ENCODE data around the gene SNX8.

SNX8 gene

GRCh38 chr7:2253021-2253420 lies 61.2 kb downstream of the SNX8 start:
- DNase-seq (ENCODE audit: low read depth): no peak
- H3K4me3 ChIP-seq (ENCODE audit: low read depth, low read length): no peak overlapping the region

DNA sequence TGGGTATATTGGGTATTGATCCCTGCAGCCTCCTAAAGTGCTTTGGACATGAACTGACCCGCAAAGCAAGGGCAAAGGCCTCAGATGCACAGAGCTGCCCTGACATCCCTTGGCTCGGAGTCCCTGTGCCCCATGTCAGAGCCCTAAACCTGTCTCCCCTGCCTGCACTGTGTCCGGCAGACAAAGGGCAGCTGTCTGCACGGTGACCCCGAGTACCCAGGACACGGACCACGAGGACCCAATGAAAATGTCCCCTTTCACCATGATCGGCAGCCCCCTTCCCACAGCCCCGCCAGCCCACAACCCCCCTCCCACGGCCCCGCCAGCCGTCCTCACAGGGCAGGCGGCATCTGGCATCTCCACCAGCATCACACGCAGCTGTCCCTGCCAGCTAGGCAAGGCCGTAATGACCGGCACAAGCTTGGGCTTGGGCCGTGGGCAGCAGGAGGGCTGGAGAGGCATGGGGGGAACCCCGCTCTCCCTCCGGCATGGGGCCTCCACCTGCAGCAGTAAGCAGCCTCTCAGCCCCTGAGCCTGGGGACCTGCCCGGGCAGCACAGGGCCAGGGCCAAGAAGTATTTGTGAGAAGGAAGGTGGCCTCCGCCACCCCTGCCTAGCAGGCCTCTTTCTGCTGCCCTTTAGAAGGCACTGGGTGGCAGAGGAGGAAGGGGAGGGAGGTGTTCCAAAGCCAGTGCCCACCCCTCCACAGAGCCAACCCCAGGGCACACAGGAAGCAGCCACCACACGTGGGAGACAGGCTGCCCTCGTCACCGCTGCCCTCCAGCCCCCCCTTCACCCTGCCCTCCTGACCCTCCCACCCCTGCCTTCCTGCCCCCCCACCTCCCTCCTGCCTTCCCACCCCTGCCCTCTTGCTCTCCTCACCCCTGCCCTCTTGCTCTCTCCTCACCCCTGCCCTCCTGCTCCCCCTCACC lies 62.1 kb downstream of the SNX8 start:
- DNase-seq (ENCODE audit: low read depth): no peak
- no peak overlapping the region for H3K4me3 ChIP-seq (ENCODE audit: low read depth, low read length)

GRCh38 chr7:2251381-2251780 lies 62.9 kb downstream of the SNX8 start:
- no peak for DNase-seq (ENCODE audit: low read depth)
- no peak overlapping the region for H3K4me3 ChIP-seq (ENCODE audit: low read depth, low read length)

DNA sequence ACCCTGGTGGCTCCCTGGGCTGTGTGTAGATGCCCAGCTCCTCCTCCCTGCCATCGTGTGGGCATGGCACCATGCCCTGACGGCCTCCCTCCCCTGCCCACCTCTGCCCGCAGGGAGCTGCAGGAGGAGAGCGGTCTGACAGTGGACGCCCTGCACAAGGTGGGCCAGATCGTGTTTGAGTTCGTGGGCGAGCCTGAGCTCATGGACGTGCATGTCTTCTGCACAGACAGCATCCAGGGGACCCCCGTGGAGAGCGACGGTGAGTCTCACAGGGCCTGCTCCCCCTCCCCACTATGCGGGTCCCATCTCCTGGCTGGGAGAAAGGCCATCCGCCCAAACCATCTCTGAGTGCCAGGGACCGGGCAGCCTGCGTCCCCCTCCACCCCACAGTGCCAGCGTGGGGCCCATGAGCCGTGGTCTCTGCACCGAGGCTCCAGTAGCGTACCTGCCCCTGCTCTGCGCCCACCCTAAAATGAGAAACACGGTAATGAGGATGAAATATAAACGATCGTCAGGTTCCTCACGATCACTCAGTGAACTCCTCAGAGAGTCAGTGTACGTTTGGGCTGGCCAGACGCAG lies 64.4 kb downstream of the SNX8 start:
- H3K4me3 ChIP-seq (ENCODE audit: low read depth, low read length): no peak overlapping the region
- no peak for DNase-seq (ENCODE audit: low read depth)

DNA sequence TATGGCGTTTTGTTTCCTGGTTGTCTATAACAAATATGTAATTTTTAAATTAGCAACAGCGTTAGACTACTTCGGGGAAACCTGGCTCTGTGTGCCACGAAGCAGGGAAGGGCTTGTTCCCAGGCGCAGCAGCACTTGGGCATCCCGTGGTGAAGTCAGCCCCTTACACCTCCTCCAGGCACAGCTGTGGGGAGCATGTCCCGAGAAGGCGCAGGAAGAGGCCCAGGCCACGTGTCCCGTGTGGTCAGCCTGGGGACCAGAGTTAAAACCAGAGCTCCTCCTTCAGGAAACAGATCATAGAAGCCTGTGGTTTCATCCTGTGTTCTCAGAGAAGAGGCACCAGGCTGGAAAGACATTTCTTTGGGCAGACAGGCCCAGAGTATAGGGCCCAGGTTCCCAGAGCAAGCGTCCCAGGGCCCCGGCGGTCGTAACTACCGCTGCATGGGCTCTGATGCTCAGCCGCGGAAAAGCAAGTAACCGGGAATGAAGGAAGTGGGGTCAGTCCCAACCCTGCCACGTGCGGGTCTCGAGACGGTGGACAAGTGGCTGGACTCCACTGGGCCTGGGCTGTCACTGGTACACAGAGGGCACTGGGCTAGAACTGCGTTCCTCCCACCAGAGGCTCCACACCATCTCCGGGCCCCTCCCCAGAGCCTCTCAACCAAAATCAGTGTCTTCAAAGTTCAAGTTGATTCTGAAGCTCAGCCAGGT lies 65.1 kb downstream of the SNX8 start:
- peak overlapping the region; percentile 9 for H3K4me3 ChIP-seq (ENCODE audit: low read depth, low read length)
- peak; percentile 90 for DNase-seq (ENCODE audit: low read depth)

- DNase-seq (ENCODE audit: low read depth): no peak
- no peak overlapping the region for H3K4me3 ChIP-seq (ENCODE audit: low read depth, low read length)
These were observed 66.9 kb downstream of the SNX8 start for GRCh38 chr7:2247141-2247995.

- no peak for DNase-seq (ENCODE audit: low read depth)
- no peak overlapping the region for H3K4me3 ChIP-seq (ENCODE audit: low read depth, low read length)
These were observed 68.2 kb downstream of the SNX8 start for GRCh38 chr7:2245883-2246675.

DNA sequence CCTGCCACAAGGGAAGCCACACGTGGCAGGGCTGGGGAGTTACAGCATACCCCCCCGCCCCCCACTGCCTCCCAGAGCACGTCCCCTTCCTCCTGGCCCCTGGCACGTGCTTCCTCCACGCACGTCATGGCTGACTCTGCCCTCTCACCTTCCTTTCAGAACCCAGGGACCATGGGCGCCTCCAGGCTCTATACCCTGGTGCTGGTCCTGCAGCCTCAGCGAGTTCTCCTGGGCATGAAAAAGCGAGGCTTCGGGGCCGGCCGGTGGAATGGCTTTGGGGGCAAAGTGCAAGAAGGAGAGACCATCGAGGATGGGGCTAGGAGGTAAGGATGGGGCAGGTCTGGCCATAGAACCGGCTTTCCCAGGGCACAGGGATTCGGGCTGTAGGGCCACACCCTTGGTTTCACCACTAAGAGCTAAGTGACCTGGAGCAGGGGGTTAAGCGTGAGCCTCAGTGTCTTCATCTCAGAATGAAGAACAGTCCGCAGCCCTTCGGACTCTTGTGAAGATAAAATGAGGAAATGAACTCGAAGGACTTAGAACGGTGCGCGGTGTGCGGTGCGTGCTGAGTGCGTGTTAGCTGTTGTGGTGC lies 69.7 kb downstream of the SNX8 start:
- no peak for DNase-seq (ENCODE audit: low read depth)
- no peak overlapping the region for H3K4me3 ChIP-seq (ENCODE audit: low read depth, low read length)

DNA sequence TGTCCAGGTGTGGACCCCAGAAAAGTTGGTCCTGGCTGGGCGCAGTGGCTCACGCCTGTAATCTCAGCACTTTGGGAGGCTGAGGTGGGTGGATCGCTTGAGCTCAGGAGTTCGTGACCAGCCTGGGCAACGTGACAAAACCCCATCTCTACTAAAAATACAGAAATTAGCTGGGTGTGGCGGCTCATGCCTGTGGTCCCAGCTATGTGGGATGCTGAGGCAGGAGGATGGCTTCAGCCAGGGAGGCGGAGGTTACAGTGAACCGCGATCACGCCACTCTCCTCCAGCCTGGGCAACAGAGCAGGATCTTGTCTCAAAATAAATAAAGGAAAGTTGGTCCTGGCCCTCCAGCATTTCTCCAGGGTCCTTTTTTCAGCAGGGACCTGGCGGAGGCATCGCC lies 70.8 kb downstream of the SNX8 start:
- no peak overlapping the region for H3K4me3 ChIP-seq (ENCODE audit: low read depth, low read length)
- no peak for DNase-seq (ENCODE audit: low read depth)

DNA sequence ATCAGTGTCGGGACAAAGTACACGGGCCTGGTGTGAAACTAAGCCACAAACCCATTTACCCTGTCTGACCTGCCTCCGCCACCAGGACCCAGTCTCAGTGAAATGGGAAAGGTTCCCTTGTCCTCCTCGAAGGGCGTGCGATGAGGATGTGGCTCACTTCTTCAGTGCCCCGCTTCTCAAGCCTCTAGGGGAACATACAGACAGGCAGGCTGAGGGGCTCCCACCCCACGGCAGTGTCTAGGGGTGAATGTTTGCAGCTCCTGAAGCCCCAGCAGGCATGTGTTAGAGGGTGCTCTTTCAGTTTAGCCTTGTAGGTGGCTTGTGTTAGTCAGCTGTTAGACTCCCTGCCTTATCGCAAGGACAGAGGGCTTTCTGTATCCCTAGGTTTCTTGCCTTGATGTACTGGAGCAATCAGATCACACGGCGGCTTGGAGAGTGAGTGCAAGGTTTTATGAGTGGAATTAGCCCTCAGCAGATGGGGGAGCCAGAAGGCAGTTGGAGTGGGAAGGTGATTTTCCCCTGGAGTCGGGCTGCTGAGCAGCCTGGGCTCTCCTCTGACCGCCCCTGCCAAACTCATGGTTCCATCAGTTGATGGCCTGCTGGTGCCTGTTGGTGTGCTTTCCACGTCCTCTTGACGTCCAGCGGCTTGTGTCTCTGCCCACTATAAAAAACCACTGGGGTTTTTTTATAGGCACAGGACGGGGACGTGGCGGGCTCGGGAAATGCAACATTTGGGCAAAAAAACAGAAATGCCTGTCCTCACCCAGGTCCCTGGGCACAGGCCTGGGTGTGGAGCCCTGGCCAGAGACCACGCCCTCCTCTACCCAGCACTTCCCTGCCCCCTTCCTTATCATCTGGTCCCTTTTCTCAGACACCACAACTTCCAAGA lies 71.5 kb downstream of the SNX8 start:
- peak overlapping the region; percentile 89 for H3K4me3 ChIP-seq (ENCODE audit: low read depth, low read length)
- no peak for DNase-seq (ENCODE audit: low read depth)

DNA sequence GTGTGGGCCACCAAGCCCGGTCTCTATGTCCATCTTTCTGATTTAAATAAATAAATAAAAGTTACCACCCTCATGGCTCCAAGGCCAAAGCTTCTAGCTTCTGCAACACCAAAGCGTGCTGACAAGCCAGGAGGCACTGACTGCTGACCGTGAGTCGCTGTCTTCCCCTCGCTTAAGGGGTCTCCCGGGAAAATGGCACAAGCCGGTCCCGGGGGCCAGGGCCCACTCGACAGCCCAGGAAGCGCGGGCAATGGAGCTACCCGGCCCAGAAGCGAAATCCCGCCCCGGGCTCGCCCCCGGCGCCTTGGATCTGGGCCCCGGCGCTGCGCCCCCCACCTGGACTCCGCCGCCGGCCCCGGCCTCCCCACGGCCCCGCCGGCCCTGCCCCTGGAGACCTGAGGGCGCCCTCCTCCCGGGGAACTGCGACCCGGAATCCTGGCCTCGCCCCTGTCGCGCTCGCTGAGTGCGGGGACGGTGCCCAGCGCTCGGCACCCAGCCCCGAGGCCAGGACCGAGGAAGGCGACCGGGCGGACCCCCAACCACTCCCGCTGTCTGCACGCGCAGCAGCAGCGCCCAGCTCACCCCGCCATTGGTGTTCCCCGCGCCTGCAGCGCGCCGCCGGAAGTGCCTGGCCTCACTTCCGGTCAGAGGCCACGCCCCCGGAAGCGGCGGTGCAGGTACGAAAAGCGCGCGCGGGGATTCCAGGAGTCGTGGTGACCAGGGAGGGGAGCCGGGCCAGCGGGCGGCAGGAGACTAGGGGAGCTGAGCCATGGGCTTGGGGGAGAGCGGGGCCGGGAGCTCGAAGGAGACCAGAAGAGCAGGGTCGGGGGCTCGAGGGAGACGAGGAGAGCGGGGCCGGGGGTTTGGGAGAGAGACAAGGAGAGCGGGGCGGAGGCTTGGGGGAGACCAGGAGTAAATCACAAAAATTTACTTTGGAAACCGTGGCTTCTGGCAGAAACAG lies 72.4 kb downstream of the SNX8 start, which contains the start of the genes MRM2 and NUDT1:
Gene MRM2 (minus strand): TSS at position 626 of the 961 bp plus-strand sequence. CDS start 36 bp downstream, at position 590.
Gene NUDT1 (plus strand): TSS at position 647 of the 961 bp plus-strand sequence. CDS start 2,349 bp downstream, outside the sequence.
- DNase-seq (ENCODE audit: low read depth): peak; percentile 18
- H3K4me3 ChIP-seq (ENCODE audit: low read depth, low read length): peak within 1 kb of the TSS; percentile 89

DNA sequence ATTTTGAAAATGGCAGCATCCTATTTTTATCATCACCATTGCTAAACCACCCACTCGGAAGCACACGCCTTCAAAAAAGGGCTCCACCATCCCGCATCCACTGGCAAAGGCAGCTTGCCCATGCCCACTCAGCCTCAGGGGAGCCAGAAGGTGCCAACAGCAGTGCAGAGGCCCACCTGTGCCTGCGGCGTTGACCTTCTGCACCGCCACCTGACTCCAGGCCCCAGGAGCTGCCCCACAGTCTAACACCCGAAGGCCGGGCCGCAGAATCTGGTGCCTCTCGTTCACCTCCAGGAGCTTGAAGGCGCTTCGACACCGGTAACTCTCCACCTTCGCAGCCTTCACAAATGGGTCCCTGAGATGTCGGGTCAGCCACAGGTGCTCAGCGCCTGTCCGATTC lies 75.0 kb downstream of the SNX8 start:
- no peak overlapping the region for H3K4me3 ChIP-seq (ENCODE audit: low read depth, low read length)
- DNase-seq (ENCODE audit: low read depth): no peak

DNA sequence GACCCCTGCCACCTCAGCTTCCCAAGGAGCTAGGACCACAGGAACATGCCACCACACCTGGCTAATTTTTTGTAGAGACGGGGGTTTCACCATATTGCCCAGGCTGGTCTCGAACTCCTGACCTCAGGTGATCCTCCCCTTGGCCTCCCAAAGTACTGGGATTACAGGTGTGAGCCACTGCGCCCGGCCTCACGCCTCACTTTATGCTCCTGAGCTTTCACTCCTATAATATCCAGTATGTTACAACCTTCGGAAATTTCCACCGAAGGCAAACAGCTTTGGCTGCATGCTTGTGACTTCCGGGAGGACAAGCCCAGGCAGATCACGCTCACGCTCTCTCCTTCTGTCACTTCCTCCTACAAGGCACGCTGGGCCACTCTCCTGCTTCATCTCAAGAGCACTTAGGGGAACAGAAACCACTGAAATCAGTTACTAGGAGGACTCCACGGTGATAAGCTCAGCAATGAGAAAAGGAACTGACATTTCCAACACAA lies 77.1 kb downstream of the SNX8 start:
- no peak overlapping the region for H3K4me3 ChIP-seq (ENCODE audit: low read depth, low read length)
- no peak for DNase-seq (ENCODE audit: low read depth)

- DNase-seq (ENCODE audit: low read depth): no peak
- H3K4me3 ChIP-seq (ENCODE audit: low read depth, low read length): no peak overlapping the region
These were observed 80.3 kb downstream of the SNX8 start for GRCh38 chr7:2233926-2234325.

- DNase-seq (ENCODE audit: low read depth): peak; percentile 65
- peak within 1 kb of the TSS; percentile 89 for H3K4me3 ChIP-seq (ENCODE audit: low read depth, low read length)
These were observed 81.3 kb downstream of the SNX8 start, which contains the start of gene MAD1L1 for GRCh38 chr7:2232766-2233520. Gene MAD1L1 (minus strand): TSS chr7:2232945. CDS start chr7:2230133, 2,812 bp downstream.

Measured in skeletal muscle cell (primary cell).